ENCODE measurements around the gene MAN2C1.
"Not testable (repeated sequence)": the region's sequence is repeated elsewhere in the genome, so short reads cannot be mapped to it uniquely, and the experiment has no call there.

MAN2C1 gene

GRCh38 chr15:75367913-75368688 is at the start of gene MAN2C1:
Gene MAN2C1, minus strand, starts transcription at chr15:75368607. Its CDS starts 24 bp downstream, at chr15:75368583.
- peak within 1 kb of the TSS; percentile 85 for H3K4me3 ChIP-seq (ENCODE audit: low read depth, low read length)

GRCh38 chr15:75416584-75416983 is 48.2 kb upstream of the MAN2C1 start:
- H3K4me3 ChIP-seq (ENCODE audit: low read depth, low read length) = no peak overlapping the region

- H3K4me3 ChIP-seq (ENCODE audit: low read depth, low read length) = no peak overlapping the region
Observed at GRCh38 chr15:75410196-75410595, 41.8 kb upstream of the MAN2C1 start.

GRCh38 chr15:75407083-75407482 is 38.7 kb upstream of the MAN2C1 start:
- no peak overlapping the region for H3K4me3 ChIP-seq (ENCODE audit: low read depth, low read length)

GRCh38 chr15:75403892-75404291 is 35.5 kb upstream of the MAN2C1 start:
- no peak overlapping the region for H3K4me3 ChIP-seq (ENCODE audit: low read depth, low read length)

GRCh38 chr15:75397494-75397893 is 29.1 kb upstream of the MAN2C1 start:
- no peak overlapping the region for H3K4me3 ChIP-seq (ENCODE audit: low read depth, low read length)

- no peak overlapping the region for H3K4me3 ChIP-seq (ENCODE audit: low read depth, low read length)
Observed at GRCh38 chr15:75389791-75390382, 21.5 kb upstream of the MAN2C1 start.

- not testable (repeated sequence) for H3K4me3 ChIP-seq (ENCODE audit: low read depth, low read length)
Observed at GRCh38 chr15:75383986-75384385, 15.6 kb upstream of the MAN2C1 start.

- H3K4me3 ChIP-seq (ENCODE audit: low read depth, low read length) = no peak overlapping the region
Observed at GRCh38 chr15:75380773-75381172, 12.4 kb upstream of the MAN2C1 start.

- H3K4me3 ChIP-seq (ENCODE audit: low read depth, low read length) = no peak overlapping the region
Observed at GRCh38 chr15:75371901-75372688, 3.7 kb upstream of the MAN2C1 start.

- H3K4me3 ChIP-seq (ENCODE audit: low read depth, low read length) = no peak overlapping the region
Observed at GRCh38 chr15:75371486-75371885, 3.1 kb upstream of the MAN2C1 start.

GRCh38 chr15:75369897-75370581 is 1.6 kb upstream of the MAN2C1 start:
- H3K4me3 ChIP-seq (ENCODE audit: low read depth, low read length) = no peak overlapping the region

GRCh38 chr15:75368689-75369239 is 357 bp upstream of the MAN2C1 start:
- H3K4me3 ChIP-seq (ENCODE audit: low read depth, low read length) = peak overlapping the region; percentile 85

- no peak overlapping the region for H3K4me3 ChIP-seq (ENCODE audit: low read depth, low read length)
Observed at GRCh38 chr15:75367406-75367912, 948 bp downstream of the MAN2C1 start.

- H3K4me3 ChIP-seq (ENCODE audit: low read depth, low read length) = no peak overlapping the region
Observed at GRCh38 chr15:75367006-75367405, 1.4 kb downstream of the MAN2C1 start.

GRCh38 chr15:75366163-75366562 is 2.2 kb downstream of the MAN2C1 start:
- no peak overlapping the region for H3K4me3 ChIP-seq (ENCODE audit: low read depth, low read length)

GRCh38 chr15:75364881-75365280 is 3.5 kb downstream of the MAN2C1 start:
- no peak overlapping the region for H3K4me3 ChIP-seq (ENCODE audit: low read depth, low read length)

- no peak overlapping the region for H3K4me3 ChIP-seq (ENCODE audit: low read depth, low read length)
Observed at GRCh38 chr15:75363786-75364185, 4.6 kb downstream of the MAN2C1 start.

- H3K4me3 ChIP-seq (ENCODE audit: low read depth, low read length) = no peak overlapping the region
Observed at GRCh38 chr15:75362642-75363249, 5.7 kb downstream of the MAN2C1 start.

- no peak overlapping the region for H3K4me3 ChIP-seq (ENCODE audit: low read depth, low read length)
Observed at GRCh38 chr15:75361989-75362641, 6.3 kb downstream of the MAN2C1 start.
